ENCODE results near the gene BRME1. TPM values are rescaled to one million over a fixed set of nuclear protein-coding genes. Genes with fewer than 3 reads are reported as not detected.

BRME1 gene
- total RNA-seq, 2 experiments from 2014 or later = 6.3 to 8.0 TPM

DNA sequence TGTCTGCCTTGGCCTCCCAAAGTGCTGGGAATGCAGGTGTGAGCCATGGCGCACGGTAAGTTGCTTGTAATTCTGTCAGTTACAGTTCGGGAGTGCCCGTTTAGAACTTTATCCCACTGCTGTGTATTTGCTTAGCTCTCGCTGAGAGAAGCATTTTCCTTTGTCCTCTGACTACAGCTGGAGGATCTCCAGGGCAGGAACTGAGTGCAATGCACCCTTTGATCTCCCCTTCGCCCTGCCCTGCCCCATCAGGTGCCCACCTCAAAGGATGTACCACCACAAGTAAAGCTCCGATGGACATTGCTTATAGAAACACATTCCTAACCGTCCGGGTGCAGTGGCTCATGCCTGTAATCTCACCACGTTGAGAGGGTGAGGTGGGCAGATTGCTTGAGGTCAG lies 6.5 kb downstream of the BRME1 start:
- Mint-ChIP-seq H3K4me3 (no peak overlapping the region), H3K27ac (no peak overlapping the region), H3K4me1 (peaks cover 18% of the 10 kb centered on the region), H3K27me3 (no peaks in the 10 kb centered on the region), H3K36me3 (ENCODE audit: low read depth) (no peaks in the 10 kb centered on the region), H3K9me3 (no peaks in the 10 kb centered on the region)
- CTCF ChIA-PET = interaction anchor here (0.6 to 2.2 kb wide), 5 partner anchors 18 to 177 kb away, joined by 3 to 6 read pairs (median 4); partner anchors contain the start of gene IL27RA
- DNase-seq = no peak
- POLR2A ChIA-PET = no interaction called here

GRCh38 chr19:13896227-13896626 lies 9.7 kb downstream of the BRME1 start:
- no peak for DNase-seq
- Mint-ChIP-seq H3K36me3 (ENCODE audit: low read depth) (no peaks in the 10 kb centered on the region), H3K27me3 (no peaks in the 10 kb centered on the region), H3K4me3 (no peak overlapping the region), H3K4me1 (peaks cover 5% of the 10 kb centered on the region), H3K27ac (no peak overlapping the region), H3K9me3 (no peaks in the 10 kb centered on the region)
- POLR2A ChIA-PET = no interaction called here
- CTCF ChIA-PET = no interaction called here

DNA sequence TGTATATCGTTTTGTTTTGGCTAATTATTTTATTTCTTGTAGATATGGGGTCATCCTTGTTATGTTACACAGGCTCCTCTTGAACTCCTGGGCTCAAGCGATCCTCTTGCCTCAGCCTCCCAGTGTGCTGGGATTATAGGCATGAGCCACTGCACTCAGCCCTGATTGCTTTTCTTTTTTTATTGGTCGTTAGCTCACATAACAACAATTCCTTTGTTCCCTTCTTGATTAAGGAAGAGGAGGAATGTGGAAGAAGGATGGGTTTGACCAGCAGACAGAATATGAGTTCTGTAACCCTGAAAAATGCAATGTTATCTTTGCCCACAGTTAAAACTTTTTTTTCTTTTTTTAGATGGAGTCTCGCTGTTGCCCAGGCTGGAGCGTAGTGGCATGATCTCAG lies 11.4 kb downstream of the BRME1 start:
- H3K27me3 Mint-ChIP-seq = no peaks in the 10 kb centered on the region
- no peaks in the 10 kb centered on the region for H3K36me3 Mint-ChIP-seq (ENCODE audit: low read depth)
- ChIA-PET POLR2A (no interaction called here), CTCF (no interaction called here)
- H3K4me3 Mint-ChIP-seq = no peak overlapping the region
- no peak overlapping the region for H3K27ac Mint-ChIP-seq
- no peaks in the 10 kb centered on the region for H3K9me3 Mint-ChIP-seq
- H3K4me1 Mint-ChIP-seq = no peaks in the 10 kb centered on the region
- no peak for DNase-seq

- no peaks in the 10 kb centered on the region for H3K36me3 Mint-ChIP-seq (ENCODE audit: low read depth)
- ChIA-PET POLR2A (no interaction called here), CTCF (interaction anchor here (2.1 kb wide), 1 partner anchor 12 kb away, joined by 4 read pairs; the partner anchor contains the start of genes BRME1 and CC2D1A)
- H3K4me1 Mint-ChIP-seq = no peaks in the 10 kb centered on the region
- no peaks in the 10 kb centered on the region for H3K27me3 Mint-ChIP-seq
- no peak for DNase-seq
- no peak overlapping the region for H3K27ac Mint-ChIP-seq
- H3K9me3 Mint-ChIP-seq = no peaks in the 10 kb centered on the region
- no peak overlapping the region for H3K4me3 Mint-ChIP-seq
Observed at GRCh38 chr19:13892870-13893269, 13.0 kb downstream of the BRME1 start.

DNA sequence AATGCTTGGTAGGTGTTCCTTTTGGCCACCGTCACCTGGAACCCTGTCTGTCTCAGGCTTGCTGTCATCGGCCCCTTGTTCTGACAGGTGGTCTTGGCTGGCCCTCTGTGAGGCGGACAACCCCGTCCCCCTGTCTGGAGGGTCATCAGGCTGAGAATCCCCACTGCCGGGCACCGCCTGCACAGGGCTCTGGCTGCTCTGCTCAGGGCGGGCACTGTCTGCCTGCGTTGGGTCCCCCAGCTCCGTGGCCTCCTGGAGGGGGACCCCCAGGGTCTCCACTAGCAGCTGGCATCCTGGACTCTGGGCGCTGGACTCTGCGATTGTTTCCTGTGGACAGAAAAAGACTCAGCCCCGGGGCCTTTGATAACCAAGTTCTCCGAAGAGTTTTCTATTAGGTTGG lies 15.8 kb downstream of the BRME1 start:
- no peak for DNase-seq
- Mint-ChIP-seq H3K9me3 (no peaks in the 10 kb centered on the region), H3K4me3 (no peak overlapping the region), H3K27me3 (no peaks in the 10 kb centered on the region), H3K27ac (no peak overlapping the region), H3K4me1 (peaks cover 7% of the 10 kb centered on the region), H3K36me3 (ENCODE audit: low read depth) (no peaks in the 10 kb centered on the region)
- ChIA-PET CTCF (interaction anchor here (1.4 to 1.8 kb wide), 2 partner anchors 8 to 142 kb away, joined by 3 to 4 read pairs; partner anchors contain the start of gene IL27RA), POLR2A (no interaction called here)

GRCh38 chr19:13888281-13888680 lies 17.6 kb downstream of the BRME1 start:
- peaks cover 17% of the 10 kb centered on the region for H3K4me1 Mint-ChIP-seq
- CTCF ChIA-PET = interaction anchor here (0.6 to 1.1 kb wide), 3 partner anchors 81 to 249 kb away, joined by 4 to 6 read pairs (median 4); no protein-coding TSS in a partner anchor
- POLR2A ChIA-PET = interaction anchor here (0.6 kb wide), 1 partner anchor 570 kb away, joined by 8 read pairs; no protein-coding TSS in a partner anchor
- H3K4me3 Mint-ChIP-seq = no peak overlapping the region
- H3K27ac Mint-ChIP-seq = no peak overlapping the region
- H3K9me3 Mint-ChIP-seq = no peaks in the 10 kb centered on the region
- no peak for DNase-seq
- H3K36me3 Mint-ChIP-seq (ENCODE audit: low read depth) = no peaks in the 10 kb centered on the region
- no peaks in the 10 kb centered on the region for H3K27me3 Mint-ChIP-seq

DNA sequence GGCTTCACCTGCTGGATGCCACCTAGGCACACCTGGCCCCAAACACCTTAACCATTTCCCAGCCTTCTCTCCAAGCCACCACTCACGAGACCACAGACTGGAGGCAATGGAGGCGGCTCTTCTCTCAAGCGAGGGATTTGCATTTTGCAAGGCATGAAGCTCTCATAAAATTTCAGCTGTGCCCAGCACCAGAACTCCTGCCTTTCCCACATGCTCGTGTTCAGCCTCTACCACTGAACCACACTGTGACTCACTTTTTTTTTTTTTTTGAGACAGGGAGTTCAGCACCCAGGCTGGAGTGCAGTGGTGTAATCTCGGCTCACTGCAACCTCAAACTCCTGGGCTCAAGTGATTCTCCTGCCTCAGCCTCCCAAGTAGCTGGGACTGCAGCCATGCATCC lies 18.4 kb downstream of the BRME1 start:
- Mint-ChIP-seq H3K4me3 (no peak overlapping the region), H3K27ac (peak overlapping the region; percentile 25), H3K27me3 (no peaks in the 10 kb centered on the region), H3K4me1 (peaks cover 23% of the 10 kb centered on the region), H3K9me3 (no peaks in the 10 kb centered on the region), H3K36me3 (ENCODE audit: low read depth) (no peaks in the 10 kb centered on the region)
- POLR2A ChIA-PET = no interaction called here
- DNase-seq = no peak
- CTCF ChIA-PET = interaction anchor here (0.6 to 2.1 kb wide), 6 partner anchors 11 to 250 kb away, joined by 3 to 10 read pairs (median 5); partner anchors contain the start of gene MISP3

- Mint-ChIP-seq H3K27me3 (no peaks in the 10 kb centered on the region), H3K4me1 (peaks cover 28% of the 10 kb centered on the region), H3K4me3 (no peak overlapping the region), H3K36me3 (ENCODE audit: low read depth) (no peaks in the 10 kb centered on the region), H3K27ac (no peak overlapping the region), H3K9me3 (no peaks in the 10 kb centered on the region)
- ChIA-PET CTCF (interaction anchor here (0.6 to 2.1 kb wide), 8 partner anchors 12 to 461 kb away, joined by 3 to 10 read pairs (median 4); partner anchors contain the start of gene MISP3), POLR2A (no interaction called here)
- DNase-seq = no peak
Observed at GRCh38 chr19:13887018-13887436, 18.9 kb downstream of the BRME1 start.

- Mint-ChIP-seq H3K9me3 (no peaks in the 10 kb centered on the region), H3K4me3 (no peak overlapping the region), H3K27ac (no peak overlapping the region), H3K4me1 (peaks cover 39% of the 10 kb centered on the region), H3K36me3 (ENCODE audit: low read depth) (no peaks in the 10 kb centered on the region), H3K27me3 (no peaks in the 10 kb centered on the region)
- DNase-seq = no peak
- ChIA-PET CTCF (interaction anchor here (0.6 to 2.1 kb wide), 6 partner anchors 24 to 462 kb away, joined by 3 to 7 read pairs (median 4); partner anchors contain the start of genes ASF1B and MISP3), POLR2A (no interaction called here)
Observed at GRCh38 chr19:13885826-13886365, 20.0 kb downstream of the BRME1 start.

GRCh38 chr19:13884726-13885591 lies 21.0 kb downstream of the BRME1 start:
- DNase-seq = no peak
- POLR2A ChIA-PET = no interaction called here
- Mint-ChIP-seq H3K27me3 (no peaks in the 10 kb centered on the region), H3K4me1 (peaks cover 49% of the 10 kb centered on the region), H3K9me3 (no peaks in the 10 kb centered on the region), H3K4me3 (no peak overlapping the region), H3K36me3 (ENCODE audit: low read depth) (no peaks in the 10 kb centered on the region), H3K27ac (peak overlapping the region; percentile 46)
- CTCF ChIA-PET = interaction anchor here (0.6 to 2.1 kb wide), 7 partner anchors 13 to 251 kb away, joined by 3 to 7 read pairs (median 3); partner anchors contain the start of genes ASF1B and MISP3

GRCh38 chr19:13883516-13884064 lies 22.3 kb downstream of the BRME1 start:
- ChIA-PET CTCF (interaction anchor here (0.6 to 8.2 kb wide), 5 partner anchors 17 to 188 kb away, joined by 3 to 67 read pairs (median 5); partner anchors contain the start of genes IL27RA and MISP3), POLR2A (no interaction called here)
- H3K27me3 Mint-ChIP-seq = no peaks in the 10 kb centered on the region
- peak overlapping the region; percentile 54 for H3K27ac Mint-ChIP-seq
- no peaks in the 10 kb centered on the region for H3K9me3 Mint-ChIP-seq
- H3K4me1 Mint-ChIP-seq = peaks cover 51% of the 10 kb centered on the region
- no peak for DNase-seq
- H3K4me3 Mint-ChIP-seq = no peak overlapping the region
- no peaks in the 10 kb centered on the region for H3K36me3 Mint-ChIP-seq (ENCODE audit: low read depth)

- ChIA-PET CTCF (interaction anchor here (0.6 to 8.2 kb wide), 7 partner anchors 149 to 254 kb away, joined by 3 to 67 read pairs (median 5); partner anchors contain the start of genes ASF1B, IL27RA and MISP3), POLR2A (interaction anchor here (0.5 kb wide), 1 partner anchor 240 kb away, joined by 3 read pairs; no protein-coding TSS in a partner anchor)
- H3K4me1 Mint-ChIP-seq = peaks cover 51% of the 10 kb centered on the region
- no peaks in the 10 kb centered on the region for H3K9me3 Mint-ChIP-seq
- H3K27ac Mint-ChIP-seq = peak overlapping the region; percentile 75
- H3K4me3 Mint-ChIP-seq = no peak overlapping the region
- H3K27me3 Mint-ChIP-seq = no peaks in the 10 kb centered on the region
- no peak for DNase-seq
- H3K36me3 Mint-ChIP-seq (ENCODE audit: low read depth) = no peaks in the 10 kb centered on the region
Observed at GRCh38 chr19:13882836-13883235, 23.1 kb downstream of the BRME1 start.
